Skin epidermis (tissue), 12 donors: ENCODE results near the gene FOXF1.

Source experiments
- H3K27ac ChIP-seq, 21 experiments: fragments of 200-600 bp; sonication (generic) in 11 of 21; one replicate each; pipeline ENCODE4 v1.5.0; 2020; ENCODE audit warnings: mild to moderate bottlenecking in 3 of 21, inconsistent platforms in 2 of 21, moderate library complexity in 2 of 21
- H3K4me3 ChIP-seq, 7 experiments: fragments of 200-600 bp; sonication (generic) in 2 of 7; one replicate each; pipeline ENCODE4 v1.5.0; 2020; ENCODE audit warnings: inconsistent platforms in 2 of 7, mild to moderate bottlenecking in 2 of 7, moderate library complexity in 1 of 7

The FOXF1 gene

GRCh38 chr16:86514481-86515376, 4.4 kb downstream of the FOXF1 start:
- Histone ChIP-seq H3K4me3 (no peak overlapping the region), H3K27ac (no peak overlapping the region)

GRCh38 chr16:86515413-86515776, 5.1 kb downstream of the FOXF1 start:
- no peak overlapping the region for H3K27ac ChIP-seq
- no peak overlapping the region for H3K4me3 ChIP-seq

DNA sequence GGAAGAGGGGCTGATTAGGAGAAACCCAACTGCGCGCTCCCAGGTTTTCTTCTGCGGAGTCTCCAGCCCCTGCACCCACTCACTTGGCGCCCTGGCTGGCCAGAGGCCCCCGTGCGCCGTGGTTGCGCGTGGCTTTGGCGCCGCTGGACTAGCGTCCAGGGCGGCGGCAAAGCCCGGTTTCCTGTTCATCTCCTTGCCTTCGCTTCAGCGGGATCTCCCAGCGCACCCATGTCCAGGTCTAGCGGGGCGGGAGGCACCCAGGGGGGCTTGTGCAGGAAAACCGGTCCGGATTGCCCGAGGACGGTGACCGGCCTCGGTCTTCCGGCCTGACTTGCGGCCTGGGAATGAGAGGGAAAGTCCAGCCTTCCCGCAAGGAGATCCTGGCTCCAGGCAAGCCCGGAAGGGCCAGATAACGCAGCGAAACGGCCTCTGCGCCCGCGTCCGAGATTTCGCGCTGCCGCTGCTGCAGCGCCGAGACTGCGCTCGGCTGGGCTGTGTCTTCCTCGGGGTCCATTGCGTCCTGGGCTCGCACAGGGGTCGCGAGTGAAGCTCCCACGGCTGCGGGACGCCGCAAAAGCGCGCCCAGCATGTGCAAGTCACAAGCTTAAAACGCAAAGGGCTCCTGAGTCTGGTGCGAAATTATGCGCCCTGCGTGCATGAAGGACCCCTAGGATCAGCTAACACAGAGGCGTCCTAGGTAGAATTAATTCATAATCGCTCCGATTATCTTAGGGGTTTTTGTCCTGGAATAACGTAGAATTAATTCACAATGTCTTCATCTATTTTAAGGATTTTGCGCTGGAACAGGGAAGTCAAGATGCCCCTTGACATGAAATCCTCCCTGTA, 5.7 kb downstream of the FOXF1 start:
- H3K4me3 ChIP-seq, result no peak overlapping the region
- no peak overlapping the region for H3K27ac ChIP-seq

- Histone ChIP-seq H3K27ac (no peak overlapping the region), H3K4me3 (no peak overlapping the region)
Observed at GRCh38 chr16:86516623-86517003, 6.3 kb downstream of the FOXF1 start.

DNA sequence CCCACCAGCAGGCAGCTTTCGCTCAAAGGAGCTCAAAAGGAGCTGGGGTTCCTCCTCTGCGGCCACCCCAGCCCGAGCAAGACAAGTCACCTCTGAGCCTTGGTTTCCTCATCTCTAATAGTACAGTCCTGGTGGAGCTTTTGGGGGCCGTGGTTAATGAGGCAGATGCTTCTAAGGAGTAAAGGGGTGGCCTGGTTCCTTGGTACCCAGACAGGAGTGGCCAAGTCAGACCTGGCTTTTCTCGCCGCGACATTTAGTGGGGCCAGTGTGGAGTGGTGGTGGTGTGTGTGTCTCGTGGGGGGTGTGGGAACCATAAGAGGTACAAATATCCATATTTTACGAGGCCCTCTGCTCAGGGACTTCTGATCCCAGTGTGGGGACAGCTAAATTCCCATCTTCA, 6.7 kb downstream of the FOXF1 start:
- Histone ChIP-seq H3K27ac (no peak overlapping the region), H3K4me3 (no peak overlapping the region)

GRCh38 chr16:86517652-86518258, 7.4 kb downstream of the FOXF1 start:
- Histone ChIP-seq H3K4me3 (no peak overlapping the region), H3K27ac (no peak overlapping the region)

GRCh38 chr16:86519007-86519648, 8.8 kb downstream of the FOXF1 start:
- Histone ChIP-seq H3K27ac (no peak overlapping the region), H3K4me3 (no peak overlapping the region)

DNA sequence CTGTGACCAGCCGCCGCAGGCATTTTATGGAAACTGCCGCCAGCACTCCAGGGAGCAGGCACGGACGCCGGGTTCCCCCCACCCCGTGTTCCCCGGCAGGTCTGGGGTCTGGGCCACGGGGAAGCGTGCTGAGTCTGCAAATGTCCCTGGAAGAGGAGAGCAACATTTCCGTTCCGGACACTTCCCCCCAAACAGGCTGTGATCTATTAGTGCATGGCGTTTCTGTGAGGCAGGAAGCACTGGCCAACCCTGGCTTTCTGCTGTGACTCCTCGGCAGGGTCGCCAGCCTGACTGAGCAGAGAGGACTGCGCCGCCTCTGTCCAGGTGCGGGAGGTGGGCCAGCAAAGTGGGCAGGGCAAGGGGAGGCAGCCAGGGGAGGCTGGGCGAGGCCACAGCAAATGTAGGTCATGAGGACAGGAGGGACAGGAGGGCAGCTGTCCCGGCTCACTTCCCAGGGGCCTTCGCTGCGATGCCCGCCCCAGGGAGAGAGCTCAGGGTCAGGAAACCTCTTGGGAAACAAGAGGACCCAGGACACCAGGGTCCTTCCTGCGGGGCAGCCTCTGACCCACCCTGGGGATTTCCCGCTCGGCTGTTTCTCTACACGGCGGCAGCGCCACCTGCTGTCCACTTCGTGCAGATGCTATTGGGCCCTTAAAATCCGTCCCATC, 9.5 kb downstream of the FOXF1 start:
- no peak overlapping the region for H3K4me3 ChIP-seq
- no peak overlapping the region for H3K27ac ChIP-seq

DNA sequence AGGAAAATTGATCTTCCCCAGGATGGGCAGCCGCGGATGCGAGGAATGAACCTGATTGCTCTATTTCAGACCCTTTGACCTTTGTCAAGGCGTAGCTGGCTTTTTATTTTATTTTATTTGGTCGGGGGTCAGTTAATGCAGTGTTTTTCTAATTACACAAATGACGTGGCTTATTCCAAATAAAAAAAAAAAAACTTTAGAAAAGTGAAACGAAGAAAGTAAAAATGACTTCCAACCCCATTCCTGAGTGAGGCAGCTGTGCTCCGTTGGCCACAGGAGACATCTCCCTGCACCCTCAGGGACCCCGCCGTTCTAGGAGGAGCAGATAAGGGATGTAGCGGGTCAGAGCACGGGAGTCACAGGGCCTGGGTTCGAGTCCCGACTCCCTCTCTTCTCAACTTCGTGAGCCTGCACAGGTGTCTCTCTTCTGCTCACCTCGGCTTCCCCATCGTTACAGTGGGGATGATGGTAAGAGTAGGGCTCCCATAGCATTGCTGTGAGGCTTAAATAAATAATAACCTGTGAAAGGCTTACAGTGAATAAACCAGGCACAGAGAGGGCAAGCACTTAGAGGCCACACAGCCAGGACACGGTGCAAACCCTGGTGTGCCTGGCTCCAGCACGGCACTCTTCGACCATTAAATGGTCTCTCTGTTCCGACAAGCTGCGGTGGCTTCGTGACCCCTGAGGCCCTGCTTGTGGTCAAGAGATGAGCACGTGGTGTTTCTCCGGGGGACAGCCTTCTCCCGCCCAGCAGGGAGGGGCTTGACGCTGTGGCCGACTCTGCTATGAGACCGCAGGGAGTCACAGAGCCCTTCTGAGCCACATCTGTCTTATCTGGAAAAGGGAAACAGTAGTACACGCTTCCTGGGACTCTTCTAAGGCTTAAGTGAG, 10.2 kb downstream of the FOXF1 start:
- Histone ChIP-seq H3K27ac (no peak overlapping the region), H3K4me3 (no peak overlapping the region)

DNA sequence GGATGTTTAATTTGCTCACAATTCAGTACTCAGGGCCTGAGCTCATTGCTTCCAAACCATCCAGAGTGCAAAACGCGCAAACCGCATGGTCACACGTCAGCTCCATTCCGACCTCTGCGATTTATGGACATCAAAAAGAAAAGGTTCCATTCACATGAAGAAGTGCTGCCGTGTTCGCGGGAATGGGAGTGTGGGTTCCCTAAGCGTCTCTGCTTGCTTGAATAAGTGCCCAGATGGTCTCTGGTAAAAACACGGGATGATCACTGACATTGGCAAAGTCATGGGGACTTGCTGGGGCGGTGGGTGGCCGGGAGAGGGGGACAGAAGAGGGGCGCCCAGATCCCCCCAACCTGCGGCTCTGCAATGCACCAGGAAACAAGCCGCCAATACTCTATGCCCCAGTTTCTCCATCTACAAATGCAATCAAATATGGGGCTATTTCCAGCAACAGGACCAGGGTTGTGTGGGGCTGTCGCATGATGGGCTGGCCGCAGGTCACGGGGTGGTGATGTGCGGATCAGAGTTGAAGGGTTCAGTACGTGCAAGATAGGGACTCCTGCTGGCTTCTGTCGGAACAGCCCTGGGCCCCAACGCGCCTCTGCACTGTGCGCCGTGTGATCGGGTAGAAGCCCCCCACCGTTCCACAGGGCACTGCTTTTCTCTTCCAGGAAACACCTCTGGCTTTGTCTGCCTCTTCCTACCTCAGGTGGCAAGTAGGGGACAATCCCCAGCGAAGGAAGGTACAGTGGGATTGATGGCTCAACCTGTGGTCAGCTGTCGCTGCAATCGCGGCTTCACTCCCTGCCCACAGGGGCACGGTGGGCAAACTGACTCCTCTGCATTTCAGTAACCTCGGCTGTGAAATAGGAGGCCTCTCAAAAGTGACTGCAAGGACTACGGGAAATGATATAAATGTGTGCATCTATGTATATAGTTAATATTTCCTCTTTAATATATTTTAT, 11.2 kb downstream of the FOXF1 start:
- Histone ChIP-seq H3K27ac (no peak overlapping the region), H3K4me3 (no peak overlapping the region)

GRCh38 chr16:86522634-86523033, 12.3 kb downstream of the FOXF1 start:
- Histone ChIP-seq H3K27ac (no peak overlapping the region), H3K4me3 (no peak overlapping the region)

DNA sequence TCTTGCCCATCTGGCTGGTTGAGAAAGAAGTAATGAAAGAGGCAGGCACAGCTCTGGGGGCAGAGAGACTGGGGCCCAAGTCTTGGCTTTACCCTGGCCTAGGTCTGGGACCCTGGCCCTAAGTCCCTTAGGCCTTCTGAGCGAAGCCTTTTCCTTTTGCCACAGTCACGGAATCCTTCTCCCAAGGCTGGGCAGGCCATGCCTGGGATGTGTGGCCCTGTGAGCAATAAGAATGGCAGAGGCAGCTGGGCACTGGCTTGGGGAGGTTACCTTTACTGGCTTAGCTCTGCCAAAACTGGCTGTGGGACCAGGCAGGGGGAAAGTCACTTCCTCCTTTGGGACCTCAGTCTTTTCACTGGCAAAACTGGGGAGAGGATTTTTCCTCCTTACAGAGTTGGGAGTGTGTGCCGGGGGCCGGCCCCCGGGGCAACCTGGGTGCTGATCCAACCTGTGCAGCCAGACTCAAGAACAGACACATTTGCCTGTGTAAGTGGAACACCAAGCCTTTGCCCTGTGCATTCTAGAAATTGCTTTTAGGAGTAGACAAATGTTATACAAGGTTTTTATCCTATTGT, 12.9 kb downstream of the FOXF1 start:
- Histone ChIP-seq H3K4me3 (no peak overlapping the region), H3K27ac (no peak overlapping the region)

GRCh38 chr16:86524029-86524428, 13.7 kb downstream of the FOXF1 start:
- no peak overlapping the region for H3K27ac ChIP-seq
- H3K4me3 ChIP-seq, result no peak overlapping the region

DNA sequence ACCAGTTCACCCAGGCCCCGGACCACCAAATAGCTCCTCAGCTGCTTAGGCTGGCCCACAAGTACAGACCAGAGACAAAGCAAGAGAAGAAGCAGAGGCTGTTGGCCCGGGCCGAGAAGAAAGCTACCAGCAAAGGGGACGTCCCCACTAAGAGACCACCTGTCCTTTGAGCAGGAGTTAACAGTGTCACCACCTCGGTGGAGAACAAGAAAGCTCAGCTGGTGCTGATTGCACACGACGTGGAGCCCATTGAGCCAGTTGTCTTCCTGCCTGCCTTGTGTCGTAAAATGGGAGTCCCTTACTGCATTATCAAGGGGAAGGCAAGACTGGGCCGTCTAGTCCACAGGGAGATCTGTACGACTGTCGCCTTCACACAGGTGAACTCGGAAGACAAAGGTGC, 15.4 kb downstream of the FOXF1 start:
- Histone ChIP-seq H3K4me3 (no peak overlapping the region), H3K27ac (no peak overlapping the region)

- Histone ChIP-seq H3K27ac (no peak overlapping the region), H3K4me3 (no peak overlapping the region)
Observed at GRCh38 chr16:86527366-86527765, 17.0 kb downstream of the FOXF1 start.

- Histone ChIP-seq H3K27ac (no peak overlapping the region), H3K4me3 (no peak overlapping the region)
Observed at GRCh38 chr16:86528061-86528929, 18.0 kb downstream of the FOXF1 start.
